Measurements from ENCODE around the gene WDR12.
"Not testable (repeated sequence)": the region's sequence is repeated elsewhere in the genome, so short reads cannot be mapped to it uniquely, and the experiment has no call there.

WDR12 gene

DNA sequence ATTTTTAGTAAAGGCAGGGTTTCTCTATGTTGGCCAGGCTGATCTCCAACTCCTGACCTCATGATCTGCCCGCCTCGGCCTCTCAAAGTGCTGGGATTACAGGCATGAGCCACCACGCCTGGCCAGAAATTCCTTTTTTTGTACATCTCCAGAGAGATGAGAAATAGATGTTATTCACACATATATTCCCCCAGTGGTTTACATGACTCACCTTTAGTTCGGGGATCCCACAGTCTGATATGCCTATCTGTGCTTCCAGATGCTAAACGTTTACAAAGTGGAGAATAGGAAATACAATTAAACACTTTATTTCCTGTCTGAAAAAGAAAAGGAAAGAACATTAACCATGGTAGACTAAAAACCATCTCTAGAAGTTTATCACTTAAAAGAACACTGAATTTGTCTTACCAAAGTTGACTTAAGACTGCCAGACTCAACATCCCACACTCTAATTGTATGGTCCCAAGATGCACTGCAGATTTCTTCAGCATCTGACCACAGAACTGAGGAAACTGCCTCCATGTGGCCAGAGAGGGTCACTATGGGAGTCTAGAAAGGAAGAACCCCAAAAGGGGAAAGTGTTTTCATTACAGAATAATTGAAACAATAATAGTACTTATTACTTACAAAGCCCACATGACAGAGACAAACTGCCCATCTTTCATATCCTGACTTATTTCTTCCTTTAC lies 27.3 kb downstream of the WDR12 start:
- DNase-seq = no peak

DNA sequence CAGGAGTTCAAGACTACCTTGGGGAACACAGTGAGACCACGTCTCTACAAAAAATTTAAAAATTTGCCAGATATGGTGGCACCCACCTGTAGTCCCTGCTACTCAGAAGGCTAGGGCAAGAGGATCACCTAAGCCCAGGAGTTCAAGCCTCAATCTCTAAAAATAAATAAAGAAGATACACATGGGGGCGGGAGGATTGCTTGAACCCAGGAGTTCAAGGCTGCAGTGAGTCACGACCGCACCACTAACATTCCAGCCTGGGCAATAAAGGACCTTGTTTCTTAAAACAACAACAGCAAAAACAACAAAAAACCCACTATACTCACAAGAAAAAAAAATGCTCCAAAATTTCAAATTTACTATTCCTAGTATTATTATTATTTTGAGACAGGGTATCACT lies 29.9 kb downstream of the WDR12 start:
- no peak for DNase-seq

DNA sequence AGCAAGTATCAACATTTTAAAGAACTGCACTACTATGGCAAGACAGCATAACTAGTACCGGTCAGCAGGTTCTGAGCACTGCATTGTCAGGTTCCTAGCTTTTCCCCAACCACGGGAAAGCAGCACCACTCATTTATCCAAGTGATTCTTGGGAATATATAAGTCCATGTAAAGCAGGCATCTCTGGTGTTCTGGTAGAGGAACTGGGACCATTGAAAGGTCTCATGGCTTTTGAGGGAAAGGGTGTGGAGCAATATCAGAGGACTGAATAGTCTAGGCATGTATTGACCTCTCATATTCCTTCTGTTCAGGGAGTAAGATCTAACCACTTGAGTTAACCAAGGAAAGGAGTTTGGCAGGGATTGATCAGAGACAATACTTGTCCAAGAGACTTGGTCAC lies 33.8 kb downstream of the WDR12 start:
- DNase-seq = no peak

DNA sequence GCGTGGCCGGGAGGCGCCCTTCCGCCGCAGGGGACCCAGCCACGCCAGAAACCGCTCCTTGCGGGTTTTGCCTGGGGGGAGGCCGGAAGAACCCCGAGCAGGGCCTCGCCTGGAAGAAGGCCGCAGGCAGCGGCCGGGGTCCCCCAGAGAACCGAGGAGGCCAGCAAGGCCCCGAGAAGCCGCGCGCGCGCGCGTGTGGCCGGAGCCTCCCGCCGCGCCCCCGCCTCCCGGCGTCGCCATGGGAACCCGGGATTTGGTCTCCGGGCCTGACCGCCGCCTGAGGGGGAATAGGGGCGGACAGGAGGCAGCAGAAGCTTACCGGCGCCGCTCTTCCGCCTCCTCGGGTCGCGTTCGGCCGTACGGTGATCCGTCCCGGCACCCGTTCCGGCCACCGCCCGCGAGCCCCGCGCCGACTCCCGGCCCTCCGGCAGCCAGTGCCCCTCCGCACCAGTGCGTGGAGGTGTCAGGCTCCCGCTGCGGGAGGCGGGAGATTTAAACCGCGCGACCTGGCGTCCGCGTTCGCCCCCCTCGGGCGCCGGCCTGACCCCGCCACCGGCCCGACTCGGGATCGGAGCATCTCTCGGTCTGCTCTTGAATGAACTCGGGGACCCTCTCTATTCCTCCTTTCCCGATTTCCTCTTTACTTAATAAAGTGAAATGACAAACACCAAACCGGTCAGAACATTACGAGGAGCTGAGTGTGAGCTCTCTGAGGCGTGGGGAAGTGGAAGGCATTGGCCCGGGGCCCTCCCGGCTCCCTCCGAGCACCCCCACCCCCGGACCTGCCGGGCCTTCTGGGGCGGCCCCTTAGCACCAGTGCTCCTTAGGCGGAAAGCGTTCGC lies 40.0 kb downstream of the WDR12 start, which contains the start of gene ICA1L:
TSS of gene ICA1L (minus strand) at position 467 of the 842 bp plus-strand sequence. CDS start 42,757 bp downstream, outside the sequence.
- DNase-seq = peak in 4 of 5 donors; percentile 25 to 59 (median 32)

DNA sequence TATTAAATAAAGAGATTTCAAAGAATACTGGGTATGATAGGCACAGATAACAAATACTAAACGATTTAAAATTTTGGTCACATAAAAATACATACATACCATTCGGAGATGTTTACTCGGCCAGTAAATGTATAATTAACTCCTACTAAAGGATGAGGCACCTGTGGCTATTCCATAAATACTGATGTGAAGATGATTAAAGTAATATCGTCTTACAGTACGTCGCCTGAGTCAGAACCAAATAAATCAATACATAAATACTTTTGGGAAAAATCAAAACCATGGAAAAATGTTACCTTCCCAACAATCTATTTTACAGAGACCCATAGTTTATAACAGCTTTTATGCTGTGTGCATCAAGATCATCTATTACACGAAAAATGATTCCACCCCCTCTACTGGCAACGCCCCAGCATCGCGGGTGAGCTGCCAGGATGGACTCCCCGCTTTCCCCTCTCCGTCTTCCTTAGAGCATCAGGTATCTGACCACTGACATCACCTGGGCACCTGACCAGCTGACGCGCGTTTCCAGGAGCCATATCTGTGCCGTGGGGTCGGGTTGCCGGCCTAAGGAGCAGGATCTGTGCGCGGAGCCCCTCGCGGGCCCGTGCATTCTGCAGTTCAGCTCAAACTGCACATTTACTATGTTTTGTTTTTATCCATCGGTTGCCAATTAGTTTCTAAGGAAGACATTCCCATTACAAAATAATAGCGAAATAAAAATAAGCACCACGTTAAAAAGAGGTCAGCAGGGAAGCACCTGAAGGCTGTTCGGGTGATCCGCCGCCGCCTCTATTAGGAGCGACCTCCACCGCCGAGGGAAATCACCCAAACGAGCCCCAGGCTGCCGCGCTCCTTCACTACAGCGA lies 40.8 kb downstream of the WDR12 start:
- DNase-seq = peak; percentile 15 to 57 (median 27)

DNA sequence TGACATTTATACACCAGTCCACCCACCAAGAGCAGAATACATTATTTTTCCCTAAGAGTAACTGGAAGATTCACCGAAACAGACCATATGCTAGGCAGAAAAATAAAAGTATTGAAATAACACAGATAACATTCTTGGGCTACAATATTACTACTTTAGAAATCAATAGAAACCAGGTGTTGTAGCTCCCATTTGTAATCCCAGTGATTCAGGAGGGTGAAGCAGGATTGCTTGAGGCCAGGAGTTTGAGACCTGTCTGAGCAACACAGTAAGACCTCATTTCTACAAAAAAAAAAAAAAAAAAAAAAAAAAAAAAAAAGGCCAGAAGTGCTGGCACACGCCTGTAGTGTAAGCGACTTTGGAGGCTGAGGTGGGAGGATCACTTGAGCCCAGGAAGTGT lies 49.5 kb downstream of the WDR12 start:
- DNase-seq = no peak

DNA sequence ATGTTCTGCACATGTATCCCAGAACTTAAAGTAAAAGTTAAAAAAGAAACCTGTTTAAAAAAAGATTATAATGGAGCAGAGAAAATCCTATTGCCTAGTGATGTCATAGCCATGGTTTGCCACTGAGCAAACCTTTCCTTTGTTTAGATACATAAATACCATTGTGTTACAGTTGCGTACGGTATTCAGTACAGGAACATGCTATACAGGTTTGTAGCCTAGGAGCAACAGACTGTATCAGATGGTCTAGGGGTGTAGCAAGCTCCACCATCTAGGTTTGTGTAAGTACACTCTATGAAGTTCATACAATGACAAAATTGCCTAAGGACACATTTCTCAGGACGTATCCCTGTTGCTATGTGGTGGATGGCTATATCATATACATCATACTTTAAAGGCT lies 52.9 kb downstream of the WDR12 start:
- no peak for DNase-seq

DNA sequence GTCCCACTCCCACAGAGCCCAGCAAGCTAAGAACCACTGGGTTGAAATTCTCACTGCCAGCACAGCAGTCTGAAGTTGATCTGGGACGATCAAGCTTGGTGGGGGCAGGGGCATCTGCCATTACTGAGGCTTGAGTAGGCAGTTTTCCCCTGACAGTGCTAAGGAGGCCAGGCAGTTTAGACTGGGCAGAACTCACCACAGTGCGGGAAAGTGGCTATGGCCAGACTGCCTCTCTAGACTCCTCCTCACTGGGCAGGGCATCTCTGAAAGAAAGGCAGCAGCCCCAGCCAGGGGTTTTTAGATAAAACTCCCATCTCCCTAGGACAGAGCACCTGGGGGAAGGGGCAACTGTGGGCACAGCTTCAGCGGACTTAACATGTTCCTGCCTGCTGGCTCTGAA lies 62.1 kb downstream of the WDR12 start:
- not testable (repeated sequence) for DNase-seq

DNA sequence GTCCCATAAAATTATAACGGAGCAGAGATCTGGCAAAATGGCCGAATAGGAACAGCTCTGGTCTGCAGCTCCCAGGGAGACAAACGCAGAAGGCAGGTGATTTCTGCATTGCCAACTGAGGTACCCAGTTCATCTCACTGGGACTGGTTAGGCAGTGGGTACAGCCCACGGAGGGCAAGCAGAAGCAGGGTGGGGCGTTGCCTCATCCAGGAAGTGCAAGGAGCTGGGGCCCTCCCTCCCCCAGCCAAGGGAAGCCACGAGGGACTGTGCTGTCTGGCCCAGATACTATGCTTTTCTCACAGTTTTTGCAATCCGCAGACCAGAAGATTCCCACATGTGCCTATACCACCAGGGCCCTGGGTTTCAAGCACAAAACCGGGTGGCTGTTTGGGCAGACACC lies 62.7 kb downstream of the WDR12 start:
- DNase-seq = no peak

DNA sequence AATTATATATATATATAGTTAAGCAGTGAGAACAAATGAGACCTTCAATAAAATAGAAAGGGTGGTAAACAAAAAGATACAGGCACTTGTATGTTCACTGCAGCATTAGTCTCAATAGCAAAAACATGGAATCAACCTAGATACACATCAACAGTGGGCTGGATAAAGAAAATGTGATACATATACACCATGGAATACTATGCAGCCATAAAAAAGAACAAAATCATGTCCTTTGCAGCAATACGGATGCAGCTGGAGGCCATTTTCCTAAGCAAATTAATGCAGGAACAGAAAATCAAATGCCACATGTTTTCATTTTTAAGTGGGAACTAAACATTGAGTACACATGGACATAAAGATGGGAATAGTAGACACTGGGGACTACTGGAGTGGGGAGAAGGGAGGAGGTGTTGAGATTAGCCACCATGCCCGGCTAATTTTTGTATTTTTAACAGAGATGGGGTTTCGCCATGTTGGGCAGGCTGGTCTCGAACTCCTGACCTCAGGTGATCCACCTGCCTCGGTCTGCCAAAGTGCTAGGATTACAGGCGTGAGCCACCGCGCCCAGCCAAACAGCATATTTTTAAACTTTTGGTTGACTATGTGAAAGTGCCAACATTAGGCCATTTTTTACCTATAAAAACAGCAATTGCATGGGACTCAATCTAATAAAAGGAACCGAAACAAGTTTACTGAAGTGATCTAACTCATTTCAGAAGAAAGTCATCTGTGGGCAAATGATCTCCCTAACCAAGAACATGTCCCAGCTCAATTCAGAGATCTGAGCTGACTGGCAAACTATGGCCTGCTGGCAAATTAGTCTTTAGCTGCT lies 63.6 kb downstream of the WDR12 start:
- DNase-seq = no peak

DNA sequence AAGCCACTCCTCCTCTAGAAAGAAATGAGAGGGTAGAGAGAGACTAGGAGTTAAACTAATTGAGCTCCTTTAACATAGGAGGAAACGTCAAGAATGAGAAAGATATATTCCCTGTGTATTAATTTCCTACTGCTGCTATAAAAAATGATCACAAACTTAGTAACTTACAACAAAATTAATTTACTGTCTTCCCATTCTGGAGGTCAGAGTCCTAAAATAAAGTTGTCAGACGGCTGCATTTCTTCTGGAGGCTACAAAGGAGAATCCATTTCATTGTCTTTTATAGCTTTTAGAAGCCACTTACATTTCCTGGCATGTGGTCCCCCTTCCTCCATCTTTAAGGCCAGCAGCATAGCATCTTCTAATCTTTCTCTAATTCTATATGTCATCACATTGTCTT lies 66.8 kb downstream of the WDR12 start:
- DNase-seq = no peak

DNA sequence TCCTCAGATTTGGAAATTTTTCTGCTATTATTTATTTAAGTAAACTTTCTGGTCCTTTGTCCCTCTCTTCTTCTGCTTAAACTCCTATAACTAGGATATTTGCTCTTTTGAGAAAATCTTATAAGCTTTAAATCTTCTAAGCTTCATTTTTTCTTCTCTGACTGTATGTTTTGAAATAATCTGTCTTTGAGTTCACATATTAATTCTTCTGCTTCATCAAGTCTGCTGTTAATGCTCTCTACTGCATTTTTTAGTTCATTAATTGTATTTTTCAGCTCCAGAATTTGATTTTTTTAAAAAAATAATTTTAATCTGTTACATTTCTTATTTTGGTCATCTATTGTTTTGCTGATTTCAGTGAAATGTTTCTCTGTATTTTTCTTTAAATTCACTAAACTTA lies 68.8 kb downstream of the WDR12 start:
- DNase-seq = no peak

DNA sequence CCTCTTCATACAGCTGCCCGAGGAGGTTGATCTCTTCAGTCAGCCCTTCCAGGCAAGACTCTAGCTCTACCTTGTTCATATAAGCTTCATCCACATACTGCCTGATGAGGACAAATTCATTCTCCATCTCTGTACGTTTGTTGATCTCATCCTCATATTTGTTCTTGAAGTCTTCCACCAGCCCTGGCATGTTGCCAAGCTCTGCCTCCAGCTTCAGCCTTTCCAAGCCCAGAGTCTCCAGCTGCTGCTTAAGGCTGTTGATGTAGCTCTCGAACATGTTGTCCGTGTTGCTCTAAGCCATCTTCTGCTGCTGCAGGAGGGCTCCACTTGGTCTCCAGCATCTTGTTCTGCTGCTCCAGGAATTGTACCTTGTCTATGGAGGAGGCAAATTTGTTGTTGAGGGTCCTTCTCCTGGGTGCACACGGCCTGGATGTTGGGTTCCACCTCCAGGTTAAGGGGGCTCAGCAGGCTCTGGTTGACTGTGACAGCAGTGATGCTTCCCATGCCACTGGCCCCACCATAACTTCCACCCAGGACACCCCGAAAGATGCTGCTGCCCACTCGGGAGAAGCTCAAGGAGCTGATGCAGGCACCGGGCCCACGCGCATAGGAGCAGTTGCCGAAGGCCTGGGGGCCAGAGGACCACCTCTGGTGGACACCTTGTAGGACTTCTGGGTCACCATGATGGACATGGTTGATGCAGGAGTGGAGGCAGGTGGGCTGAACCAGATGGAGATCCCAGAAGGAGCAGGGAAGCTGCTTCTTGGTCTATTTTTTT lies 70.2 kb downstream of the WDR12 start:
- DNase-seq = no peak

DNA sequence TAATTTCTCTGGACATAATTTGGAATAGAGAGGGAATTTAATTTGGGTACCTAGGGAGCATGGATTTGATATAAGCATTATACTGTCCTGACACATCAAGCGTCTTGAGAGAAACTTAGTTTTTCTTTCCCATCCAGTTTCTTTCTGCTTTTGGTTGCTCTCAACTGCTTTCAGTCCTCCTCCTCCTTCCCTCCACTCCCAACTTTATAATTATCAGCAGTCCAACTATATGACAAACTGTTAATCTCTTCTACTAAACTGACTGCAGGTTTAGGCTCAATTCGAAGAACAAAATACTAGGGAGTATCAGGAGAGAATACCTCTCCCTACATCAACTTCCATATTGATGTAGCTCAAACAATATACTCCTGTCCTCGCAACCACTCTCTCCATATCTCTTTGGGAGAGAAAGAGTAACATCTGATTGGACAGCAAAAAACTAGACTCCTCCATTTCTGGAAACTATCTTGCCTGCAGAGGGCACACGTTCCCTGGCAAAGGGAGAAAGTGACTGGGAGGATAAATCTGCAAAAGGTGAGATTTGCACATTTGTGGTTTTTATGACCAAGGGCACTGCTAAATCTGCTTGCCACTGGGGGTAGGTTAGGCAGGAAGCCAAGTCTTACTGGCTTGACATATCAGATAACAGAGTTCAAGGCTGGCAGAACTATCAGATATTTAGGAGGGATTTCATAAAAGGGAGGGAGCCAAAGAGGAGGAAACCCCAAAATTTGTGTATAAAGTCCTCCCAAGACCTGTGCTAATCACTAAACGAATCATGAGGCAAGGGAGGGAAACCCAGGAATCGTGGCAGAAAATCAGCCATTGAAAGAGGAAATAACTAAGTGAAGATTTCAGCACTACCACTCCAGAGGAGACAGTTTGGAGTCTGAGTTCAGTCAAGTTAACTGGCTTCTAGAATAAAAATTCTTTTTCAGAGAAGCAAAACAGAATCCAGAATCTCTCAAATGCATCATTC lies 79.9 kb downstream of the WDR12 start:
- DNase-seq = peak in 4 of 5 donors; percentile 5 to 62 (median 17)

DNA sequence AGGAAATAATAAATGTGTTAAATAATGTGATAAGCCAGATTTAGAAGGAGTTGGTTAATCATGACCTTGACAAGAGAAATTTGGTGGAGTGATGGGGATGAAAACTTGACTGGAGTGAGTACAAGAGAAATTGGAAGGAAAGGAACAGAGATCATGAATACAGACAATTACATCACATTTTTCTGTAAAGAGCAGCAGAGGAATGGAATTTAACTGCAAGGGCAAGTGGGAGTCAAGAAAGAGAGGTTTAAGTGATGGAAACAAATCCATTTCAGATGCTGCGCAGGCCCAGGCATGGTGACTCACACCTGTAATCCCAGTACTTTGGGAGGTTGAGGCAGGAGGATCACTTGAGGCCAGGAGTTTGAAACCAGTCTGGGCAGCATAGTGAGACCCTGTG lies 86.6 kb downstream of the WDR12 start:
- DNase-seq = no peak

Data from T-helper 1 cell (primary cell).